Stimulated activated CD8-positive, alpha-beta memory T cell treated with anti-CD3 and anti-CD28 coated beads, Interleukin-2, amount 100 ng/mL, for 48 hours (primary cell): ENCODE results near the gene SLFNL1.

Source experiments
- DNase-seq, 2 donors: peaks; one replicate each; pipeline ENCODE4 v3.0.0-alpha.2; 2020; ENCODE audit warnings: low read depth in 2 of 2

The SLFNL1 gene

DNA sequence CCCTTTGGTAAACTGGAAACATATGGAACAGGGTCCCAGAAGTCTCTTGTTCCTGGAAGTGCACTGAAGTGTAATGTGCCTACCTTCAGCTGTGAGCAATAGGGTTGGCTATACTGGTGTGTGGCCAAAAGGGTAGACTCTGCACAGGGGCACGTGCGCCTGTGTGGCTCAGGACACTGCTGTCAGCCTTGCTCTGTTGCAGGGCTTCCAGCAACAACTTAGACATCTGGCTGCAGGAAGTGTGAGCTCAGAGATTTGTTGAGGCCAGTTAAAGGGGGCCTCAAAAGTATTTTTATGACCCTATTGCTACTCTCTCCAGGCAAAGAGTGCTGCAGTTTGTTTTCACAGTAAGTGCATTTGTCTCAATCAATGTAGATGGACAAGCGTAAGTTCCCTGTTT lies 34.6 kb downstream of the SLFNL1 start:
- no peak for DNase-seq

DNA sequence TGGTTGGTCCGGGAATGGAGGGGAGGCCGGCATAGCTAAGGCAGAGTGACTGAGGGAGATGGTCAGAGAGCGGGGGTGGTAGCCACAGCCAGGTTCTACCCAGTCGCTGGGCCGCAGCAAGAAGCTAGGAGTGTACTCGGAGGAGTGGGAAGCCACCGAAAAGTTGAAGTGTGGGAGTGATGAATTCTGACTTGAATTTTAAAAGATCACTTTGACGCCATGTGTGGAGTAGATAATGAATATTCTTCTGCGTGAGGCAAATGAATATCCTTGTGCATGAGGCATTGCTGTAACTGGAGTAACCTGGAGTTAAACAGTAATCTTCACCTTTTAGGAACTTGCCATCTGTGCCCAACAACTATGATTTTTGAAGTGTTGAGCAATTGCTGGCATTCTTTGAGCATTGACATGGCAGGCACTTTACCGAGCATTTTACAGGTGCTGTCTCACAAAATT lies 35.2 kb downstream of the SLFNL1 start:
- DNase-seq: no peak

DNA sequence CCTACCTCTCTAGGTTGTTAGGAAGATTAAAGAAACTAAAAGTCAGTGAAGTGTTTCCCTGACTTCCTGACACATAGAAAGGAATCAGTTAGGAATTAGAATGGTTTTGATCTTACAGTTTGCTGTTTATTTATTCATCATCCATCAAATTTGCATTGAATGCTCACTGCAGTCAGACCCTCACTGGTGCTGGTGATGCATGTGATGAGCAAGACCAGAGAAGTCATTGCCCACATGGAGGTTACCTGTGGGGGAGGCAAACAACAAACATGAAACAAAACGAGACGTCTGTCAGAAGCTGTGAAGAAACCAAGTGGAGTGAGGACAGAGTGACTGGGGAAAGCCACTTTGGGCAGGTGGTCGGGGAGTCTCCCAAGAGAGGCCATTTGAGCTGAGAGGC lies 35.6 kb downstream of the SLFNL1 start:
- no peak for DNase-seq

DNA sequence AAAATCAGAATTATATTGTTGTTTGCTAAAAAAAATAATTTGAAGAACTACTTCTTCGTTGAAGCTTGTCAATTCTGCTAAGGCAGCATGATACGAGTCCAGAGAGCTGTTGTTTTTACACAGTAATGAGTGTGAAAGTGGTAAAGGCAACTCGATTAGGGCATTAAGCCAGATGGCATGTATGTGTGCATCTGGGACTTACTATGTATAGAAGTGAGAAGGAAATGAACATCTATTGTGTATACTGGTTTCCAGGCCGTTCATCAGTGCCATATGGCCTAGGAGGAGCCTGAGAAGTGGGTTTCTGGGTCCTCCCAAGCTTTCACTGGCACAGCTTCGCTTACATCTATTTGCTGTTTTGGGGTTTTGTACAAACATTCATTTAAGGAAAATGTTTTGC lies 36.4 kb downstream of the SLFNL1 start:
- DNase-seq: no peak

DNA sequence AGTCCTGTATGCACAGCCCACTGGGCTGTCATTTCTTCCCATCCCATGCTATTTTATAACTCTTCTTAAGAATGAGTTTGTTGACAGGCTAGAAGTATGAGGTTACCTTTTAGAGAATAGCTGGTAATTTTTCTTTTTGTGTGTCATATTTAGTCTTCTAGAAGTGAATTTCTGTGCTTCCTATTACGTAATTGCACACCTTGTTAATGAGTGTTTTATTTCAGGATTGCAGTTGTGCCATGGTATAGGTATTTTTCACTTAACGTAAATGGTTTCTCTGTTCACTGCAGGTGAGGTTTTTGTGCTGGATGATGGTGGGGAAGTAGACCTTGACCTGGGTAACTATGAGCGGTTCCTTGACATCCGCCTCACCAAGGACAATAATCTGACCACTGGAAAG lies 37.0 kb downstream of the SLFNL1 start:
- no peak for DNase-seq

DNA sequence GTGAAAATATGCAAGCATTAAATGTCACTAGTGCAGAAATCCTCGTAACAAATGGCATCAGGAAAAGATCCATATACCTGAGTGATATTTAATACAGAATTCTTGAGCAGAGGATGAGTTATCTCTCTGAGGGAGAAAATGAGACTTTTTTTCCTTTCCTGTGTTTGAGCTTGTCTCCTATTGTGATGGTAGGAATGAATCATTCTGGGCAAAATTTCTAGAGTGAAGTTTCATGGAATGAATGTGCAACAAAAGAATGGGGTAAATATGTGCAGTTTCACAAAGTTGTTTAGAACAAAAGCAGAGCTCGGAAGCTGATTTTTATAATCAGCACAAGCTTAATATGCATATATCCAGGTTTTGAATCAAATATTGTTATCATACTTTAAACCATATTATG lies 37.5 kb downstream of the SLFNL1 start:
- DNase-seq: no peak

DNA sequence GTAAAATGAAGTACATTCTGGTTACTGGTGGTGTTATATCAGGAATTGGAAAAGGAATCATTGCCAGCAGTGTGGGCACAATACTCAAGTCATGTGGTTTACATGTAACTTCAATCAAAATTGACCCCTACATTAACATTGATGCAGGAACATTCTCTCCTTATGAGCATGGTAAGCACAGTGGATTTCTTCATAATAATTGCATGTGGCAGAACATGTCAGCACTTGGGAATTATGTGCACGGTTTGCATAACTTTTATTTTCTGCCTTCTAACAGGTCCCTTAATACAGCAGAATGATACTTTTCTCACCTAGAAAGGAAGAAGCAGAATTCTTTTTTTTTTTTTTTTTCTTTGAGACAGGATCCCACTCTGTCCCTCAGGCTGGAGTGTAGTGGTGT lies 38.2 kb downstream of the SLFNL1 start:
- no peak for DNase-seq

DNA sequence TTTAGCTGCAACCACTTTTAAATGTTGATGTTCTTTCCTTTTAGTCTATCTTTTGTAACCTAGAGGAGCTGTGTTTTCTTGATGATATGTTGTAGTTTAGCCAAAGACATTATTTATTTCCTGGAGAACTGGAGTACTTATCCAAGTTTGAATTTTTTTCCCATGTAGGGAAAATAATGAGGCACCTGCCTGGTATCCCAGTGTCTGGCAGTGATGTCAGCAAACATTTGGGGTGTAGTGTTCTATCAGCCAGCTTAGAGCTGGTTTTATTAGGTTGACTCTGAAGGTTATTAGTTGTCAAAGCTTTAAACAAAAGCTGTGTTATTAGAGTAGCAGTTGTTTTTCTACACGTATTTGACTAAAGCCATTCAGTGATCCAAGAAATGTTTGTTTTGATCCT lies 38.8 kb downstream of the SLFNL1 start:
- no peak for DNase-seq

DNA sequence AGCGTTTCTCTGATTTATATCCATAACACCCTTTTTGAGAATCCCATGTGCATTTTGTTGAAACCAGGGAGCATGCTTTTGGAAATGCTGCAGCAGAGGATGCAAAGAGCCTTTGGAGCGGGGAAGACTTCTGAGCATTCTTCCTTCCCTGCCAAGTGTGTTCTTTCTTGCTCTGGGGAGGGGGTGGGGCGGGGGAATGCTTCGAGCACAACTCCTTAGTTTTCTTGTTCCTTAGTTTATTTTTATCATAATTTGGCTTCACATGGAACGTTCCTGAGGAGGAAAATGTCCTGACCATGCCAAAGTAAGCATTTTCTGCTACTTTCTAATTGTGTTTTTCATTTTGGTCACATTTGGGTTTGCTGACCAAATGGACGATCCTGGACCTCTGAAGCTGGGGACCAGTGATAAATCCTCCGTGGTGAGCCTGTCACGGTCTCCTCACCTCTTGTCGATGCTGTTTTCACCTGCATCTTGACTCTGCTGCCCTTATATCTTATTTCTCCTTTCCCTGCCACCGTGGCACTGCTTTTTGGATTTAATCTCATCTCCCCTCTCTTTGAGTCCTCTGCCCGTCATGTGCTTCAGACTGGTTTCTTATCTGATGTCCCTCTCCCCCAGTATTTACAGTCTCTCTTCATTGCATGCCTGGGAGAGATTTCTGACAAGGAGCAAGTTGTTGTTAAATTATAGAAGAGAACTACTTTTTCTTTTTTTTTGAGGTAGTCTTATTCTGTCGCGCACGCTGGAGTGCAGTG lies 39.7 kb downstream of the SLFNL1 start:
- no peak for DNase-seq

DNA sequence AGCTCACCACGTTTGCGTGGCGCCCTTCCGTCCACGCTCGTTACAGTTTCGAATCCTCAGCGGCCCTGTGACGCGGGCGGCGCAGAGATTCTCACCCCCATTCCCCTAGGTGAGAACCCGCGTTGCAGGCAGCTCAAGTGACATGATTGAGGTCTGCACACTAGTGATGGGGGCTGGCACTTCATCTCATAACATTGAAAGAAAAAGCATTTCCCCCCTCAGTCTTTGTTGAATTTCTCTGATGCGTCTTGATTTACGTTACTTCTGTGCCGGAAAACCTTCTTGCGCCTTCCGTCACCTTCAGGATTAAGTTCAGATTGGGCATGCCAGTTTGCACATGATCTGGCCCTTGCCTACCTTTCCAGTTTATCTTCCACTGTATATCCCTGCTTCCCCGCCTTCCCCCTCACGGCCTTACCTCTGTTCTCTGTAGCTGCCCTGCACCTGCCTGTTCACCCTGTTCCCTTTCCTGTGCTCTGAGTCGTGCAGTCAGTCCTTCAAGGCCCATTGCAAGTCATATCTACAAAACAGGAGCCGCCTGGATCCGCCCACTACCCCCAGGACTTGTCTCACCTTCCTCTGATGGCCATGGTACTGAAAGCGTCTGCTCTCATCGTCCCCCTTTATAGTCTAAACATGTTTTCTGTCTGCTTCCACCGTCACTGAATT lies 40.9 kb downstream of the SLFNL1 start:
- peak; percentile 22 to 35 for DNase-seq

DNA sequence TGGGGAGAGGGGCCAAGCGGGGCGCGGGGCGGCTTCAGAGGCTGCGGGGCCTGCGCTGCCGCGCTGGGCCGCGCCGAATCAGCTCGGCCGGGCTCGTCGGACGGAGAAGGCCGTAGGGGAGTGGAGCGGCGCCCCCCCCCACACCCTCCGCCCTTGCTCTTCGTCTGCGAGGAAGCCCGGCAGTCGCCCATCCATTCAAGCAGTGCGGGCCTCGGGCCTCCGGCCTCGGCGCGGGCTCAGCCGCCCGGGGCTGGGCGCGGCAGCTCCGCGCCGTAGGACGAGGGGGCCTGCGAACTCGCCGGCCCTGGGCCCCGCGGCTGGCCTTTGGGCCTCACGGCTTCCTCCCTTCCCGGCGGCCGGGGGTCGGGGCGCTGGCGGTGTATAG lies 41.5 kb downstream of the SLFNL1 start:
- DNase-seq: peak in 1 of 2 donors; percentile 33

DNA sequence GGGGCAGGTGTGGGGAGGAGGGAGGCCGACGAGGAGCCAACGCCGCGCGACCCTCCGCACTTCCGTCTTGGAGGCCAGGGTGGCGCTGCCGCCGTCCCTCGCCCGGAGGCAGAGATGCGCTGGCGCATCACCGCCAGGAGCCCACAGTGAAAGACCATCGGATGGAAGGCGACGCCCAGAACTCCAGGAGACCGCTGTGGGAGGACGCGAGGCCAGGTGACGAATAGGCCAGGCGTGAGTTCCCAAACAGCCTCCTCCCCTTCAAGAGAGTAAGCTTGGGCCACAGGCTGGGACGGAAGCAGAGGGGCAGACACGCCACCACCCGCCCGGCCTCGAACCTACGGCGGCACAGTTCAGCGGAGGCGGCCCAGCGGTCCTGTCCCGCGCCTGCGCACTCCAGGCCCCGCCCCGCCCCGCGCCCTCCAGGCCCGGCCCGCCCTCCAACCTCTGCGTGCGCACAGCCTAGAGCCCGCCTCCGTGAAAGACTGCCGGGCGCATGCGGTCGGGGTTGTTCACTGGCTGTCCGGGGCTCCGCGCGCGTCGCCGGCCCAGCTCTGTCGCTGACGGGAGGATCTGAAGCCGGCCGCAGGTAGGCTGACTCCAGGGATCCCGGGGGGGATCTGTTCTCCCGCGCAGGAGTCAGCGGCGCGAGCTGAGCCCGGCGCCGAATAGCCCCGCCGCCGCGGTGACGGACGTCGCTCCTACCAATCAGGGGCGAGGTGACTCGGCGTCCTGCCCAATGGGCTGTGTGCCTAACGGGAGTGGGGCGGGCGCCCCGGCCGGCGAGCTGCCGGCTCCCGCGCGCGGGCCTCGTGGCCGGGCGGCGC lies 42.1 kb downstream of the SLFNL1 start, which contains the start of gene CTPS1:
Gene CTPS1 (plus strand): TSS at position 456 of the 827 bp plus-strand sequence. CDS start 3,595 bp downstream, outside the sequence.
- peak; percentile 94 to 97 for DNase-seq

DNA sequence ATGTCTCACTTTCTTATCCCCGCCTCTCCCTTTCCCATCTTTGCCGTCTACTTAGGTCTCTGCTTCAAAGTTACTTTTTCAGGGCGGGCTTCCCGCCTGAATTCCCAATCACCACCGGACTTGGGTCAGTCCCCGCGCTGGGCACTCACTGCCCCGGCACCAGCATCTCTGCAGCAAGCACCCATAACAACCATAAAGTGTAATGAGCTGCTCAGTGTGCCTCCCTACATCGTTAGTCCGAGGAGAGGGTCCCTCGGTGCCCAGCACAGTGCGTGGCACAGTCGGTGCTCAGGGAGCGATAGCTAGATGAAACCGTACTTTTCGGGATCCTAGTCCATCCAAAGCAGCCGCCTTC lies 42.7 kb downstream of the SLFNL1 start:
- no peak for DNase-seq

DNA sequence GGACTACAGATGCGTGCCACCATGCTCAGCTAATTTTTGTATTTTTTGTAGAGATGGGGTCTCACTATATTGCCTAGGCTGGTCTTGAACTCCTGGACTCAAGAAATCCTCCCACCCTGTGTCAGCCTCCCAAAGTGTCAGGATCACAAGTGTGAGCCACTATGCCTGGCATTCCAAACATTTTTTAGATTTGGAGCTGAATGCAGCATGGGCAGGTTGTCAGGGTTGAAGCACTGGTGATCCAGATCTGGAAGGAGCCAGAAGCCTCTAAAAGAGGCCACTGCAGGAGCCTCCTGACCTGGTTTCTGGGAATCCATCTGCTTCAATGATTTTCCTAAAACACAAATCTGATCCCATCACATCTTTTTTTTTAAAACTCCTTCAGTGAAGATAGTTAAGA lies 43.8 kb downstream of the SLFNL1 start:
- no peak for DNase-seq

DNA sequence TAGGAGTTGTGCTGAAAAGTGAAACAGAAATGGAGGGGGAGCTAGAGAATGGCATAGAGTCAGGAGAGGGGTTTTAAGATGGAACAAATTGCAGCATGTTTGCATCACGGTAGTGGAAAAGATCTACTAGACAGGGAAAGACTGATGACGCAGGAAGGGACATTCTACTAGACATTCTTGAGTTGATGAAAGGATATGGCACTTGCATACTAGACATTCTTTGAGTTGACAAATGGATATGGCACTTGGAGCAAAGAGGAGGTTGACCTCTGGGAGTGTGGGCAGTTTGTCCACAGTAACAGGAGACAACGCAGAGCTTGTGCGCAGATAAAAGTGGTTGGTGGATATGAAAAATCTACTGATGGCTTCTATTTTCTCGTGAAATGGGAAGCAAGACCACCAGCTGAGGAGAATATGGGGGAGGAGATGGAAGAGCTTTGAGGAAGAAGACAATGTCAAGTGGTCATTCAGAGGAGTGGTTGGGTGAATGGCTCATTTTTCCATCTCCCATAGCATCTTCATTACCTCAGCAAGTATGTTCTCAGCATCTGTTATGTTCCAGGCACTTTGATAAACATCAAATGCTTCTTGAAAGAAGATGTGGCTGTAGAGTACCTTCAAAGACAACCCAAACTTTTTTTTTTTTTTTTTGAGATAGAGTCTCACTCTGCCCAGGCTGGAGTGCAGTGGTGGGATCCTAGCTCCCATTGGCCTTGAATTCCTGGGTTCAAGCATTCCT lies 44.4 kb downstream of the SLFNL1 start:
- DNase-seq: no peak

DNA sequence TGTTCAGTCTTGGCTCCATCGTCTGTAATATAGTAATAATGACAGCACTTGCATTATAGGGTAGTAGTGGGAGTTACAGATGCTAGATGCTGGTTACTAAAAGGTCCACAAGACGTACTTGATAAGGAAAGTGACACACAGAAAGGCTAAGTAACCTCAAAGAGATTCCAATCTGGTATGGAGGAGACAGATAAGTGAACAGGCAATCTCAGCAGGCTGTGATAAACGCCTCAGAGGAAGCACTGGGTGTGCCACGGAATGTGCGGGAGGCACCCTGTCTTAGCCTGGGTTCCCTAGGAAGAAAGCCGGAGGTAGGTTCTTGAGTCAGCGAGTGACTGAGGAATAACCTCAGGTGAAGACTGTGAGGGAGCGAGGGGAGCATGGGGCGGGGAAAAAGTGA lies 46.6 kb downstream of the SLFNL1 start:
- no peak for DNase-seq

DNA sequence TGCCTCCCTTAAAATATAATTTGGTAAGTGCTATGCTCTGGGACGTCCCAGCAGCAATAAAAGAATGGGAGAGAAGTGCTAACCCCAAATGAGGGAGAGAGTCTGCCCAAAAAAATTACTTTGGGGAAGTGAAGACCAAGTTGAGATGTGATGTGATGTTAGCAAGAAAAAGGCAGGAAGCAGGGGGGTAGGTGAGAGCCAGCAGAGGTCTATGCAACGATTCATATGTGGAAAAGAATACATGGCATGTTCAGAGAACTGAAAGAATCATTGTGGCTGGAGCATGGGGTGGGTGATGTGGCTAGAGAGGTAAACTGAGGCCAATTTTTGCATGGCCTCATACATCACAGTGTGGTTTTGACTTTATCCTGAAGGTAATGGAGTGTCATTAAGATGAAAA lies 47.6 kb downstream of the SLFNL1 start:
- no peak for DNase-seq

DNA sequence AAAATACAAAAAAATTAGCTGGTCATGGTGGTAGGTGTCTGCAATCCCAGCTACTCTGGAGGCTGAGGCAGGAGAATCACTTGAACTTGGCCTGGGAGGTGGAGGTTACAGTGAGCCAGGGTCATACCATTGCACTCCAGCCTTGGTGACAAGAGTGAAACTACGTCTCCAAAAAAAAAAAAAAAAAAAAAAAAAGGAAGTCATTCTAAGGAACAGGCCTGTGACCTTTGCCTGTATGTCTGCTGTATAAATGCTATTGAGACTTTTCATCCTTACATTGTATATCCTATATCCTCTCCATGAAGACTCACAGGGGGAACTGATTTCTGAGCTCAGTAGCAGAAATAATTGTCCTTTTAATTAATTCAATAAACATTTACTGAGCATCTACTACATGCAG lies 49.6 kb downstream of the SLFNL1 start:
- no peak for DNase-seq

DNA sequence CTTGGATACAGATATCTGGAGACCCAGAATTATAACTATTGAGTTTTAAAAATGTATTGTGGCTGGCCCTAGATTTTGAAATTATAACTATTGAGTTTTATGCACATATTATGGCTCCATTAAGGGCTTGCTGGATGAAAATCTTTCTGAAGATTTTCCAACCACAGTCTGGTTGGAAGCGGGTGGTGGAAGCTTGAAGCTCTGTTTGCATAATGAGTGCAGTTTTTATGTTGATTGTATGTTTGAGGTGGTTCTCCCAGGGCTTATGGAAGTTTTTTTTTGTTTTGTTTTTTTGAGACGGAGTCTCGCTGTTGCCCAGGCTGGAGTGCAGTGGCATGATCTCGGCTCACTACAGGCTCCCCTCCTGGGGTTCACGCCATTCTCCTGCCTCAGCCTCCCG lies 52.1 kb downstream of the SLFNL1 start:
- DNase-seq: no peak

DNA sequence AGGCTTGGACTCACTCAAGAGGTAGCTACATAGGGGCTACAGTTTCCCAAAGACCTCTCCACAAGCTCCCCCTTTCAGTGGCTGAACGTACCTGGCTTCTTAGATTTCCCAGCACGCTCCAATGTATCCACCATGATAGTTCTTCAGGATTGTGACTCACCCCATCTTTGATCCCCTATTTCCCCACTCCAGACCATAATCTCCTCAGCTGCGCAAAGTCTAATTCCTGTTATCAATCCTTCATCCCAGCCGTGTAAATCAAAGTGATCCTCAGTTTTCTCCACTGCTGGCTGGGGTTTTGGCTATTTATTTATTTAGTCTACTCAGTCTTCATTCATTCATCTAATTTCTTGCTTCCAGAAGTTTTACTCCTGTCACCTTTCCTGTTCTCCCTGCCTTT lies 55.1 kb downstream of the SLFNL1 start:
- DNase-seq: no peak
